Activated T-cell treated with anti-CD3 and anti-CD28 coated beads for 24 hours (primary cell): ENCODE results near the gene ACTL8.

Experiments
- DNase-seq: peaks from one replicate; pipeline ENCODE4 v3.0.0-alpha.2; 2020; ENCODE audit warnings: low read depth

The ACTL8 gene

DNA sequence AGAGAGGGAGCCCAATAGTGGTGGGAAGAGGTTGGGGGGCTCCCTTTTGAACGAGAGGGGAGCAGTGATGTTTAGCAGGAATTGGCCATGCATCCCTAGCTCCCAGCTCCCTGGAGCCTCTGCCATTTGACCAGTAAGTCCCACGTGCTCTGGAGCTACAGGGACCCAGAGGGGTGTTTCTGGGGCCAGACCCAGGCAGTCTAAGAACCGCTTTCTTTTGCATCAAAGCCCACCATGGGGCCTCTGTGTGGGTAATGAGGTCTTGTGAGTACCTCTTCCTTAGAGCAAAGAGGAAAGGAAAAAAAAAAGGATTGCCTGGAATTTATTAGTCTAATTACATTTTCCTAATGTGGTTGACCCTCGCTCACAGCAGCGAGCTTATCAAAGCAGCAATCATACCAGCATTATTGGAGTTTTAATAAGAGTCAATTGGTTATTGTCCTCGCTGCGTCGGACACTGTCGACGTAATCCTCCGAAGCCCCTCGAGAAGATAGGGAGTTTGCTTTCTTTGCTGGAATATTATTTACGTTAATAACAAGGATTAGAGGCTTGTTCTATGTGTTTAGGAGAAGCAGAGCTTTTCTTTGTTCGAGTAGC is 17.6 kb downstream of the ACTL8 start:
- no peak for DNase-seq

DNA sequence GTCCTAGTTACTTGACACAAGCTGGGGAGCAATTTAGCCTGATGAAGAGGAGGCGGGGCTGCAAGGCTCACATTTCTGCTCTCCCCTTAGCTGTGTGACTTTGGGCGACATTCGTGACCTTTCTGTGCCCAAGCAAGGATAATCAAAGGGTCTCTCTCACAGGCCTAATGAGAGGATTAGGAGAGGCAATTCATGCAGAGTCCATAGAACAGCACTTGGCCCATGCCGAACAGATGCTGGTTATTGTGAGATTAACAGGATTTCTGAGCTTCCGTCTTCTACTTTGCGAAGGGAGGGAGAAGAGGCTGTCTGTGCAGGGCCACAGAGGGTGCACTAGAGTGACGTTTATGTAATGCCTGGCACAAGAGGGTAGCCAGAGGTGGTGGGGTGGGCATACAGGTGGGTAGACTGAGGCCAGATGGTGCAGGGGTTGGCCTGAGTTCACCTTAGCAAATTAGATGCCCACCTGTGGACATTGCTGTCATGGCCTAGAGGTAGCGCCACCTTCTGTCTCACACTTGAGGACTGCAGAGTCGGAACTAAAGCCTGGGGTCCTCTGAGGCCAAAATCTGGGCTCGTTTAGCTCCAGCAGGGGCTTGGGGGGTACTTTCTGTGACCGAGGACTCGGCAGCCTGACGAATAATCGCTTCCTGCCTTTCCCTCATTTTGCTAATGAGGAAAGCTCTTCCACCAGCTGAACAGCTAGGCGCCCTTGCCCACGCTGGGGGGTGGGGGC is 18.6 kb downstream of the ACTL8 start:
- DNase-seq, result no peak

- DNase-seq, result no peak
Measured at GRCh38 chr1:17774452-17774851, 19.3 kb downstream of the ACTL8 start.

- no peak for DNase-seq
Measured at GRCh38 chr1:17775796-17776195, 20.7 kb downstream of the ACTL8 start.

DNA sequence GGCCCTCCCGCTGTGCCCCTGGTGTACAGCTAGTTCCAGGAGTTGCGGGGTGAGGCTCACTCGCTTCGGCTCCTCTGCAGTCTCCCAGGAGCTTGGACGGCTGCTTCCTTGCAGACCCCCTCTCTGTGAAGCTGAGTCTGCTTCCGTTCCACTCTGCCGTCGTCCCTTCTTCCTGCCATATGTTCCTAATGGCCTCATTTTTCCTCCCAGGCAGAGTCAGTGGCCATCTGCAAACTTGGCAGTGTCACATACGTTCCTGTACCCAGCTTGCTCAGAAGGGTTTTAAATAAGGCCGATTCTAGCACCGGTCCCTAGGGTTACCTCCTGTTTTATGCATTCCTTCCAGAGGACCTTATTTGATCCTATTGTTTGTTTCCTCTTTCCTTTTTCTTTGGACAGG is 21.3 kb downstream of the ACTL8 start:
- DNase-seq, result no peak

DNA sequence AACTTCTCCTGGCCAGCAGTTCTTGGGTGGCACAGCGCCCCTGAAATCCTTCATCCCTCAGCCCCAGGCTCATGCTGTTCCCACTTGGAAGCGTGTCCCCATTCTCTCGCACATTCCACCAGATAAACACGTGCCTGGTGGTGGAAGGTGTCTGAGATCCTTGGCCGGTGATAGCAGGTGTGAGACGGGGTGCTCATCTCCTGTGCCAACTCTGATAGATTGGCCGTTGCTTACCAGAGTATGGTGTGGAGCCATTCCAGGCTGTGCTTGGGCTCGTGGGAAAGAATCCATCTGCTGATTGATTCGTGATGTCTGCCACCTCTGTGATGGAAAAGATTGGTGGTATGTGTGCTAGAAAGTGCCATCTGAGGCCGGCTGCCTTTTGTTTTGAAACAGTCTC is 22.2 kb downstream of the ACTL8 start:
- no peak for DNase-seq

GRCh38 chr1:17777818-17778217 is 22.7 kb downstream of the ACTL8 start:
- DNase-seq, result no peak

DNA sequence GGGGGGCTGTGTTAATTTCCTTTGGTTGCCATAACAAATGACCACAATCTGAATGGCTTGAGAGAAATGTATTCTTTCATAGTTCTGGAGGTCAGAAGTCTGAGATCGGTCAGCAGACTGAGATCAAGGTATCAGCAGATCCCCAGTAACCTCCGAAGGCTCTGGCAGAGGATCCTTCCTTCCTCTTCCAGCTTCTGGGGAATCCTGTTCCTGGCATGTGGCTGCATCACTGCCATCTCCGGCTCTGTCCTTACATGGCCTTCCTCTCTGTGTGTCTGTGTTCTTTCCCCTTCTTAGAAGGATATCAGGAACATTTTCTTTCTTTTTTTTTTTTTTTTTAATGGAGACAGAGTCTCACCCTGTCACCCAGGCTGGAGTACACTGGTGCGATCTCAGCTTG is 25.8 kb downstream of the ACTL8 start:
- no peak for DNase-seq

DNA sequence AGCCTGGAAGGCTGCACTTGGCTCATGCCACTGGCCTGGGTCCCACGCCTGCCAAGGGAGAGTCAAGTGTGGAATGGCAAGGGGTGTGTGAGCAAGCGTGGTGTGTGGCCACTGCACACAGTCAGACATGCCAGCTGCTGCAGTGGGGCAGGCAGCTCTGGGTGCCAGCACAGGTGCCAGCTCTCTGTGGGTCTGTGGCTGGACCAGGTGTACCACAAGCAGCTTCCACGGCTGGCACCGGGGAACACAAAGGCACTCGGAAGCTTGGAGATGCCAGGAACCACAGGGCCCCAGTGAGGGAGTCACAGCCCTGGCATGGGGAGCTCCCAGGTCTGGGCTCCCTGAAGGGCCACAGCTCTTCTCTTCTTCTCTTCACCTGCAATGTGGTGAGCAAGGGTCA is 34.8 kb downstream of the ACTL8 start:
- no peak for DNase-seq

DNA sequence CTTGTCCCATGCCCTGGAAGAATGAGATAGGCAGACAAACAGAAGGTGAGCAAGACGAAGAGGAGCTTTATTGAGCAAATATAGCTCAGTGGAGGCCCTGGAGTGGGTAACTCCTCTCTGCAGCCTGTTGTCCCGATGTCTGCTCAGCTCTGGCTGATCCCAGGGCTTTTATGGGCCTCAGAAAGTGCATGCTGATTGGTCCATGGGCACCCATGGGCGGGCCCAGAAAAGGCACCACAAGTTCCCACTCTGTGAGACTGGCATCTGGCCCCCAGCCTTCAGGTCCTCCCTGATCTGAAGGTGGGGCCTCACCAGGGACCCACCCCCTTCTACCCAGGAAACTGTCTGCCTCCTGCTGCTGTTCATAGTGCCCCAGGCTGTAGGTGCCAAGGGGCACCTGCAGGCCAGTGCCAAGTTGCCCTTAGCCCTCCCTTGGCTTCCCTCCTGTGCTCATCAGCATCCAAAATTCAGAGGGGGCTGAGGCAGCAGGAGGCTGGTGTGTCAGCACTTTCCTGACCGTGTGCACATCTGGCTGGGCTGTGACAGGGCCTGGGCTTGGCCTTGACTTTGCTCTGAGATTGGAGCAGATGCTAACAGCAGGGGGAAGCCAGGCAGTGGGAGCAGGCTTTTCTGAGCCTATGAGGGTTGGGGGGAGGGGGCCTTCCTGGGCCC is 35.4 kb downstream of the ACTL8 start:
- DNase-seq, result no peak

DNA sequence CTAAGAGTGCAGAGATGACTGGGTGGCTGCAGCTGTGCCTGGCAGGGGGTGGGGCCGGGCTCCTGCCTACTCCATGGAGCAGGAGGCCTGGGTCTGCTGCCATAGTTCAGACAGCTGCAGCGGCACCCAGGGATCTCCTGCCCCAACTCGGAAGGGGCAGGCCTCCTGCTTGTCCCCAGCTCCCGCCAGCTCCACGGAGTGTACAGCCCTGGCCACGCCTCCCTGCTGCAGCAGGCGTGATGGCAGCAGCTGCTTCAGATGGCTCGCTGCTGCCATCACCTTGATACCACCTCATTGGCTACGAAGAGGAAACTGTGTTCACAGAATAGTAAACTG is 35.9 kb downstream of the ACTL8 start:
- no peak for DNase-seq

DNA sequence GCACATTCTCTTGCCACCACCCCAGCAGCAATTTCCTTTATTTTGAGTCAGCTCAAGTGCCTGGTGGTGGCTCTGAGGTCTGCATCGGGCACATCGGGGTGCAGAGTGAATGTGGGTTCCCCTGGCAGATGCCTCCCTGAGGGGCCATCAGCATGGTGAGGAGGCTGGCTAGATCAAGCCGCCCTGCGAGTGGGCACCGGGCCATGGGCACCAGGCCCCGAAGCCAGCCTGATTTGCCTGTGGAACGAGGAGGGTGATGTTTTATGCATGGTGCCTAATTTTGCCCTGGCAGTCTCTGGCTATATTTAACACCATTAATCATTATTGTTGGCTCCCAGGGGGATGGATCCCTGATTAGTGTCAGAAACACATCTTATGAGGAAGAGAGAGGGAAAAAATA is 36.3 kb downstream of the ACTL8 start:
- DNase-seq, result no peak

DNA sequence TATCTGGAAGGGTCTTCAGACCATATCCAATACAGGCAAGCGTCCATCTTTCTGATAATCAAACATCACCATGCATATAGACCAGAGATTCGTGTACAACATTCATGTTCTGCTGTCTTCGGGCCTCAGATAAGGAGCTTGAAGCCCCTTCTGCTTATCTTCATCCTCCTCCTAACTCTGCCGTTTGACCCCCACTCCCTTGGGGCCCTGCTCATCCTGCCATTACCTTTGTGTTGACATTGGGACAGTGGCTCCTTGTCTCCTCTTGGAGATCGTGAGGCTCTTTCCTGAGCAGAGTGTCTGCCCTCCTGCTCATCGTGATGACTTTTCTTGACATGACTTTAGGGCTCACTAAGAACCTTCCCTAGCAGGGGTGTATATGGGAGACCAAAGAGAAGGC is 37.3 kb downstream of the ACTL8 start:
- no peak for DNase-seq

- no peak for DNase-seq
Measured at GRCh38 chr1:17795081-17795809, 40.1 kb downstream of the ACTL8 start.

DNA sequence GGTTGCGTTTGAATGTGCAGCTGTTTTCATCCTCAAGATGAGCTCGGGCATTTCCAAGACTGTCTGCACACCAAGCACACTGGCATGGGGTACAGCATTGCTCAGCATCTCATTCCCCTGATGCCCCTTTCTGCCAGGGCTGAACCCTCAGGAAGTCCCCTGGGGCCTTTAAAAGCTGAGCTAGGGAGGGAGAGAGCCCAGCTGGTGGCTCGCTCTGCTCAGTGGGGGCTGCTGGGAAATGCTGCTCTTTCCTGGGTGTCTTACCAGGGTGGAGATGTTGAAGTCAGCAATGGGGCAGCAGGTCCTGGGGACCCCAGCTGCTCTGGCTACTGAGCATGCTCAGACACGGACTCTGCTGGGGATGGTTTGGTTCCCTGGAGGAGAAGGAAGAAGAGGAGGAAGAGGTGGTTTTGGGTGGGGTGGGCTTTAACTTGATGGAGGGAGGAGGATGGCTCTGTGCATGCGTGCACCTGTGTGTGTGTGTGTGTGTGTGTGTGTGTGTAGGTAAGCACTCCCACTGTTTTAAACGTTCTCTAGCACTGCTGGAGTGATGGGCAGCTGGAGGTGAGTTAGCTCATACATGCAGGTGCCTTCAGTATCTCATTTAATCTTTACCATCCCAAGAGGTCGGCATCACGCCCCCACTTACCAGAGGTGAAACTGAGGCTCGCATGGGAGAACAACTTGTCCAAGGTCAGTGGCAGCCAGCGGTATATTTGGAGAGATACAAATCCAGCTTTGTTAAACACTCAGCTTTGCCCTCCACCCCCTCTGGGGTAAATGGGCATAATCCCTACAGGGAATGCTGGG is 40.9 kb downstream of the ACTL8 start:
- no peak for DNase-seq

DNA sequence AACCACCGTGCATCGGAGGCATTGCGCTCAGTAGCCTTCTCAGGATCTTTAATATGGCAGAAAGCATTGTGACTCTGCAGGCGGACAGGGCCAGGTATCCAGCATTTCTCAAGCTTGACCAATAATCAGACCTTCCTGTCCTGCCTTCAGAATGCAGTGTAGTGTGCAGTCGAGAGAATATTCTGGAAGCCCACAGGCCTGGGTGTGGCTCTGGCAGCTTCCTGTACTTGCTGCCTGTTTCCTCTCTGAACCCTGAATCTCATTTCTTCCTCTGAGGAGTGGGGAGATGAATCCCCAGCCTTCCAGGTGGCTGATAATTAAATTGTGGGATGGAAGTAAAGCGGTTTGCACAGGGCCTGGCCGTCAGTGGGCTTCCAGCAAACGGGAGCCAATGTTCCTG is 42.3 kb downstream of the ACTL8 start:
- no peak for DNase-seq

GRCh38 chr1:17798011-17798410 is 42.9 kb downstream of the ACTL8 start:
- no peak for DNase-seq

DNA sequence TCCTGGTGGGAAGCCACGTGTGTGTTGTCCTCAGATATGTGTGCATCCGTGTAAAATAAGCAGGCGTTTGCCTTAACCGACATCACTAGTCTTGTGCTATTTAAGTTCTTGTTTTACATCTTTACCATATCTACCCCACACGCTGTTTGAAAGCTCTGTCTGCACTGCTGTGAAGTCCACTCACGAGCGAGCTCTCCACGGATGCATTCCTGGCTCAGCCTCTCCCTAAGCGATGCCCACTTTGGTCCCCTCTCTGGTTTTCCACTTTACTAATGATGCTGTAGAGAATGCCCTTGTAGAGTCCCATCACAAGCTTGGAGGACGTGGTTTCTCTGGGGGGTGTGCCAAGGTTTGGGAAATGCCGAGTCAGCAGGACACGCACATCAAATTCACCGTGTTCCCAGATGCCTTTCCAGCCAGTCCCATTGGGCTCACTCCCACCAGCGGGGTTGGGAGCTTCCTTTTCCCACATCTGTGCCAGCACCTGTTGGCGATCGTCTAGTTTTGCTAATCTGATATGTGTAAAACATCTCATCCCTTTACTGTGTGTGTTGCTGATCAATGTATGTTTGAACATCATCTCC is 43.8 kb downstream of the ACTL8 start:
- DNase-seq, result no peak

- no peak for DNase-seq
Measured at GRCh38 chr1:17799642-17800041, 44.5 kb downstream of the ACTL8 start.

- DNase-seq, result no peak
Measured at GRCh38 chr1:17802164-17802563, 47.0 kb downstream of the ACTL8 start.

DNA sequence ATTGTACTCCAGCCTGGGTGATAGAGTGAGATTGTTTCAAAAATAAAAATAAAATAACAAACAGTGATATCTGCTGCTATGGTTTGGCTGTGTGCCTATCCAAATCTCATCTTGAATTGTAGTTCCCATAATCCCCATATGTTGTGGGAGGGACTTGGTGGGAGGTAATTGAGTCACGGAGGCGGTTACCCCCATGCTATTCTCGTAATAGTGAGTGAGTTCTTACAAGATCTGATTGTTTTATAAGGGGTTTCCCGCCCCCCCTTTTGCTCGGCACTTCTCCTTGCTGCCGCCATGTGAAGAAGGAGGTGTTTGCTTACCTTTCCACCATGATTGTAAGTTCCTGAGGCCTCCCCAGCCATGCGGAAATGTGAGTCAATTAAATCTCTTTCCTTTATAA is 47.8 kb downstream of the ACTL8 start:
- DNase-seq, result no peak
